LHCN-M2 (cell line): ENCODE data around the gene FKBP4. TPM values are rescaled to one million over a fixed set of nuclear protein-coding genes. Genes with fewer than 3 reads are reported as not detected.

Source experiments
- DNase-seq: peaks from one replicate; pipeline ENCODE4 v3.0.0-alpha.2; 2012; ENCODE audit warnings: low read depth
- total RNA-seq: library from RNA; depleted of rRNA; stranded (reverse); fragments of >200 nt; gene quantifications from 2 replicates; pipeline ENCODE4 v1.2.3, GENCODE V29; 2014; rRNA removed

Gene FKBP4
- total RNA-seq, 1 experiment from 2014 or later: 50.0 TPM

- DNase-seq: no peak
Observed at GRCh38 chr12:2845280-2845679, 50.5 kb downstream of the FKBP4 start.

- DNase-seq: no peak
Observed at GRCh38 chr12:2851931-2852330, 57.2 kb downstream of the FKBP4 start.

GRCh38 chr12:2853626-2854025, 58.9 kb downstream of the FKBP4 start:
- peak; percentile 58 for DNase-seq

Other genes starting within 250 kb of the FKBP4 start
- 13.9 and 14.6 TPM in 2 replicates for gene ITFG2, start 17.7 kb downstream of the FKBP4 start, total RNA-seq
- gene NRIP2, start 40.1 kb downstream of the FKBP4 start, total RNA-seq: not detected in 2 replicates
- not detected in 2 replicates for gene TEX52, start 62.1 kb downstream of the FKBP4 start, total RNA-seq
- gene FOXM1, start 82.2 kb downstream of the FKBP4 start, total RNA-seq: 63.0 and 81.3 TPM in 2 replicates
- 58.9 and 62.7 TPM in 2 replicates for gene RHNO1, start 82.3 kb downstream of the FKBP4 start, total RNA-seq
- 29.8 and 38.6 TPM in 2 replicates for gene TULP3, start 95.9 kb downstream of the FKBP4 start, total RNA-seq
- 31.3 and 43.6 TPM in 2 replicates for gene TEAD4, start 164.4 kb downstream of the FKBP4 start, total RNA-seq